B cell (primary cell): Measurements from ENCODE around the gene EPHA10. TPM values are rescaled to one million over a fixed set of nuclear protein-coding genes. Genes with fewer than 3 reads are reported as not detected.

Experiments
- ATAC-seq: fragments of 200-7000 bp; cut with Tn5 transposase; one replicate; pipeline ENCODE4 v1.10.0; 2021; ENCODE audit warnings: low read depth, mild to moderate bottlenecking, moderate number of reproducible peaks, moderate library complexity
- CTCF ChIA-PET: fragments of 350-600 bp; sonication (Branson Sonifier 250); formaldehyde crosslinking; loops from one replicate; lab custom pipeline; 2021; ENCODE audit warnings: antibody characterized with exemption, inconsistent platforms; lab: Charles Lee
- POLR2A ChIA-PET: fragments of 350-600 bp; sonication (Branson Sonifier 250); formaldehyde crosslinking; loops from one replicate; lab custom pipeline; 2021; ENCODE audit warnings: antibody characterized with exemption; lab: Charles Lee
- DNase-seq: peaks from one replicate; pipeline ENCODE4 v3.0.0; 2013
- H2AFZ ChIP-seq: 2 replicates; pipeline ENCODE4 v1.6.1; 2012; ENCODE audit warnings: mild to moderate bottlenecking, low read depth, low read length; ENCODE audit not compliant: insufficient read depth, poor library complexity, severe bottlenecking
- H3K27ac ChIP-seq, 2 donors: 1 replicate in 1 of 2; 2 replicates in 1 of 2; pipeline ENCODE4 v1.5.1; 2012 to 2013; ENCODE audit warnings: low read length in 2 of 2, mild to moderate bottlenecking in 2 of 2, moderate library complexity in 1 of 2
- H3K27me3 ChIP-seq, 4 experiments: fragments of 200-600 bp in 1 of 4; sonication (generic) in 1 of 4; replicated peaks in 1 of 4; 1 replicate in 2 of 4; 2 replicates in 2 of 4; pipeline versions ENCODE4 v1.6.1 to v1.7.0; 2013 to 2016; ENCODE audit warnings: low read length in 3 of 4, mild to moderate bottlenecking in 2 of 4, mixed read lengths in 1 of 4, moderate library complexity in 1 of 4; ENCODE audit not compliant: insufficient read depth in 4 of 4, control insufficient read depth in 3 of 4; ENCODE audit errors: control extremely low read depth in 1 of 4
- H3K36me3 ChIP-seq, 2 experiments: replicated peaks in 1 of 2; 1 replicate in 1 of 2; 2 replicates in 1 of 2; pipeline versions ENCODE4 v1.6.1 to v1.7.1; 2013; ENCODE audit warnings: low read length in 1 of 2; ENCODE audit not compliant: insufficient read depth in 2 of 2, control insufficient read depth in 1 of 2; ENCODE audit errors: control extremely low read depth in 1 of 2, extremely low read depth in 1 of 2
- H3K4me1 ChIP-seq, 2 donors: fragments of 200-600 bp in 1 of 2; sonication (generic) in 1 of 2; 1 replicate in 1 of 2; 2 replicates in 1 of 2; pipeline versions ENCODE4 v1.5.1 to v1.6.1; 2013 to 2017; ENCODE audit warnings: low read length in 2 of 2; ENCODE audit not compliant: control insufficient read depth in 2 of 2, insufficient read depth in 2 of 2
- H3K4me2 ChIP-seq: replicated peaks from 2 replicates; pipeline ENCODE3; 2012; ENCODE audit warnings: mild to moderate bottlenecking, low read depth, low read length; ENCODE audit not compliant: poor library complexity, severe bottlenecking
- H3K4me3 ChIP-seq, 5 experiments: fragments of 200-600 bp in 1 of 5; sonication (generic) in 1 of 5; 1 replicate in 3 of 5; 2 replicates in 2 of 5; pipeline versions ENCODE4 v1.5.1 to v1.7.0; 2011 to 2016; ENCODE audit warnings: low read length in 4 of 5, mild to moderate bottlenecking in 4 of 5, low read depth in 2 of 5, control low read depth in 1 of 5, moderate library complexity in 1 of 5; ENCODE audit not compliant: insufficient read depth in 1 of 5; ENCODE audit errors: control extremely low read depth in 1 of 5, extremely low read depth in 1 of 5
- H3K79me2 ChIP-seq: fragments of 200-600 bp; sonication (generic); one replicate; pipeline ENCODE4 v1.6.0; 2016; ENCODE audit warnings: low read length; ENCODE audit not compliant: control insufficient read depth, insufficient read depth
- H3K9ac ChIP-seq: fragments of 200-600 bp; sonication (generic); 2 replicates; pipeline ENCODE4 v1.6.1; 2017; ENCODE audit warnings: mild to moderate bottlenecking, low read length, moderate library complexity
- H3K9me3 ChIP-seq, 3 donors: one replicate each; pipeline versions ENCODE4 v1.6.1 to v1.7.1; 2013; ENCODE audit warnings: low read length in 2 of 3; ENCODE audit not compliant: control insufficient read depth in 2 of 3, insufficient read depth in 1 of 3; ENCODE audit errors: control extremely low read depth in 1 of 3
- H4K20me1 ChIP-seq: 2 replicates; pipeline ENCODE4 v1.6.0; 2012; ENCODE audit warnings: mild to moderate bottlenecking, low read length; ENCODE audit not compliant: insufficient read depth, control insufficient read depth, poor library complexity, severe bottlenecking
- H3K27ac Mint-ChIP-seq: one replicate; pipeline ENCODE4 v1.8.0; 2021; ENCODE audit warnings: mixed read lengths
- H3K27me3 Mint-ChIP-seq: one replicate; pipeline ENCODE4 v1.8.0; 2021; ENCODE audit warnings: mixed read lengths
- H3K4me1 Mint-ChIP-seq: one replicate; pipeline ENCODE4 v1.8.0; 2021; ENCODE audit warnings: mixed read lengths
- H3K4me3 Mint-ChIP-seq: one replicate; pipeline ENCODE4 v1.8.0; 2021; ENCODE audit warnings: mixed read lengths
- H3K9me3 Mint-ChIP-seq: one replicate; pipeline ENCODE4 v1.8.0; 2022; ENCODE audit warnings: mixed read lengths; ENCODE audit not compliant: insufficient read depth
- EZH2 ChIP-seq: IDR thresholded peaks from 2 replicates; pipeline ENCODE4 v1.6.1; 2012; ENCODE audit warnings: borderline replicate concordance, low read depth, mild to moderate bottlenecking, moderate library complexity, low read length; ENCODE audit not compliant: insufficient read depth, poor library complexity, severe bottlenecking
- WGBS: methylation state at CpG from one replicate; pipeline ENCODE4 v1.1.5; 2013; ENCODE audit warnings: missing lambda C conversion rate; ENCODE audit not compliant: insufficient coverage; 5-methylcytosine and 5-hydroxymethylcytosine counted together
- intact Hi-C: fragments of 100-400 bp; cut with micrococcal nuclease; formaldehyde crosslinking; loops from one replicate; pipeline ENCODE4 v1.10.0; 2022
- polyA plus RNA-seq: library from polyadenylated mRNA; depleted of rRNA; stranded (reverse); fragments of >200 nt; gene quantifications from 2 replicates; pipeline ENCODE4 v1.2.3, GENCODE V29; 2012
- total RNA-seq, 2 donors: library from RNA; stranded (reverse); fragments of 120-200 nt in 1 of 2; gene quantifications; 1 replicate in 1 of 2; 2 replicates in 1 of 2; pipeline versions ENCODE4 v1.2.3 to v1.2.4, GENCODE V29; 2013 to 2022
- TF ChIP-seq, protein P1 (sequence below): fragments of 200-600 bp; IDR thresholded peaks from one replicate; pipeline ENCODE4 v1.8.0; 2022; ENCODE audit warnings: antibody characterized with exemption, mild to moderate bottlenecking

Gene EPHA10
- total and polyA plus RNA-seq, 2 donors (not counting 1 experiment from before 2014, with no cell fraction given): 0.39 to 0.94 TPM

DNA sequence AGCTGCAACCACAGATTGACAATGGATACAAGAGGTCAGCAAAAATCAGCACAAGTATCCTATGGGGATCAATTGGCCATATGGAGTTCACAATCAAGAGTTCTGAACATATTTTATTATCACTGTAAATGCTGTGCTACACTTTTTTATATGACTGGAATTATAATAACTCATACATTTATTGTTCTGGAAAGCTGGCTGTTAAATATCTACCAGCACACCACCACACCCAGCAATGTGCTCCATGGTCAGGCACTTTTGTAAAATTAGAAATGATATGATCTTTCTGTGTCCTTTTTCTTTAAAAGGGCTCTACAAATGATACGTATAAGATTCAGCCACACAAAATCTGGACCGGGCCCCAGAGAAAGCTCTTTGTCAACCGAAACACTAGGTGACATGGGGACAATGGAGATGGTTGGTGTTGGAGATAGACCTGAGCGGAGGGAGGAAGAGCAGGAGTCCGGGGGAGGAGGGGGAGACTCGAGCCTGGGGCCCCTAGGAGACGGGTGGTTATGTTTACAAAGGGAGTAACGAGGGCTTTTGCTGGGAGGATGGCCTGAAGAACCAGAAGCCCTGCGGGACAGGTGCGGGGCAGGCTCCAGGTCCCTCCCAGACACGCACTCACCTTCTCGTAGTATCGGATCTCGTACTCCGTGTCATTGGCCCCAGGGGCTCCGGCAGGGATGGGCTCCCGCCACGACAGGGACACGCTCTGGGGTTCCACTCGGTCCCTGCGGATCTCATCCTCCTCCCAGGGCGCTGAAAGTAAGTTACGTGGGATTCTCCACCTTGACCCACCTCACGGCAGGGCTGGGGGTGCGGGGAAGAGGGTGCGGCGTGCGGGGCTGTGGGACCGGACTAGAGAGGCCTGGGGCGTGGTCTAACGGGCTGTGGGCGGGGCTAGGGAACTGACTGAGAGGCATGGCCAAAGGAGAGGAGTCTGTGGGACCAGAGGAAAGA is 30.0 kb downstream of the EPHA10 start:
- intact Hi-C loops: no loop called here

More for the DNA sequence above, 30.0 kb downstream of the EPHA10 start:
- Mint-ChIP-seq H3K4me3 (no peak overlapping the region), H3K27ac (no peak overlapping the region), H3K9me3 (no peaks in the 10 kb centered on the region), H3K4me1 (no peaks in the 10 kb centered on the region), H3K27me3 (peaks cover 54% of the 10 kb centered on the region)
- no peak overlapping the region for H3K4me2 ChIP-seq
- H3K27ac ChIP-seq: no peak overlapping the region
- peaks cover 0 to 19% (median 12%) of the 10 kb centered on the region in 4 experiments for H3K27me3 ChIP-seq
- ChIA-PET POLR2A (no interaction called here), CTCF (no interaction called here)
- DNase-seq (no peak), ATAC-seq (no peak)
- no peak overlapping the region for H3K9ac ChIP-seq
- no peaks in the 10 kb centered on the region for H4K20me1 ChIP-seq
- no peaks in the 10 kb centered on the region for H3K4me1 ChIP-seq
- H3K79me2 ChIP-seq: no peaks in the 10 kb centered on the region
- no peak overlapping the region for H2AFZ ChIP-seq
- TF ChIP-seq, protein P1, sequence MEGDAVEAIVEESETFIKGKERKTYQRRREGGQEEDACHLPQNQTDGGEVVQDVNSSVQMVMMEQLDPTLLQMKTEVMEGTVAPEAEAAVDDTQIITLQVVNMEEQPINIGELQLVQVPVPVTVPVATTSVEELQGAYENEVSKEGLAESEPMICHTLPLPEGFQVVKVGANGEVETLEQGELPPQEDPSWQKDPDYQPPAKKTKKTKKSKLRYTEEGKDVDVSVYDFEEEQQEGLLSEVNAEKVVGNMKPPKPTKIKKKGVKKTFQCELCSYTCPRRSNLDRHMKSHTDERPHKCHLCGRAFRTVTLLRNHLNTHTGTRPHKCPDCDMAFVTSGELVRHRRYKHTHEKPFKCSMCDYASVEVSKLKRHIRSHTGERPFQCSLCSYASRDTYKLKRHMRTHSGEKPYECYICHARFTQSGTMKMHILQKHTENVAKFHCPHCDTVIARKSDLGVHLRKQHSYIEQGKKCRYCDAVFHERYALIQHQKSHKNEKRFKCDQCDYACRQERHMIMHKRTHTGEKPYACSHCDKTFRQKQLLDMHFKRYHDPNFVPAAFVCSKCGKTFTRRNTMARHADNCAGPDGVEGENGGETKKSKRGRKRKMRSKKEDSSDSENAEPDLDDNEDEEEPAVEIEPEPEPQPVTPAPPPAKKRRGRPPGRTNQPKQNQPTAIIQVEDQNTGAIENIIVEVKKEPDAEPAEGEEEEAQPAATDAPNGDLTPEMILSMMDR: no peak
- no peak for TF ChIP-seq EZH2
- WGBS: 46% methylated on average over 21 of the region's 32 CpGs
- no peaks in the 10 kb centered on the region for H3K36me3 ChIP-seq
- H3K4me3 ChIP-seq: no peak overlapping the region
- H3K9me3 ChIP-seq: peaks cover 0 to 3% (median 0%) of the 10 kb centered on the region in 3 donors
